GM12874 (cell line): ENCODE measurements around the gene BANF1.

Experiments
- TF ChIP-seq, protein P1 (sequence below): IDR thresholded peaks from 2 replicates; pipeline ENCODE4 v1.5.1; 2011; ENCODE audit warnings: low read depth, mild to moderate bottlenecking, control low read depth, low read length, moderate library complexity; ENCODE audit not compliant: insufficient read depth

The BANF1 gene

DNA sequence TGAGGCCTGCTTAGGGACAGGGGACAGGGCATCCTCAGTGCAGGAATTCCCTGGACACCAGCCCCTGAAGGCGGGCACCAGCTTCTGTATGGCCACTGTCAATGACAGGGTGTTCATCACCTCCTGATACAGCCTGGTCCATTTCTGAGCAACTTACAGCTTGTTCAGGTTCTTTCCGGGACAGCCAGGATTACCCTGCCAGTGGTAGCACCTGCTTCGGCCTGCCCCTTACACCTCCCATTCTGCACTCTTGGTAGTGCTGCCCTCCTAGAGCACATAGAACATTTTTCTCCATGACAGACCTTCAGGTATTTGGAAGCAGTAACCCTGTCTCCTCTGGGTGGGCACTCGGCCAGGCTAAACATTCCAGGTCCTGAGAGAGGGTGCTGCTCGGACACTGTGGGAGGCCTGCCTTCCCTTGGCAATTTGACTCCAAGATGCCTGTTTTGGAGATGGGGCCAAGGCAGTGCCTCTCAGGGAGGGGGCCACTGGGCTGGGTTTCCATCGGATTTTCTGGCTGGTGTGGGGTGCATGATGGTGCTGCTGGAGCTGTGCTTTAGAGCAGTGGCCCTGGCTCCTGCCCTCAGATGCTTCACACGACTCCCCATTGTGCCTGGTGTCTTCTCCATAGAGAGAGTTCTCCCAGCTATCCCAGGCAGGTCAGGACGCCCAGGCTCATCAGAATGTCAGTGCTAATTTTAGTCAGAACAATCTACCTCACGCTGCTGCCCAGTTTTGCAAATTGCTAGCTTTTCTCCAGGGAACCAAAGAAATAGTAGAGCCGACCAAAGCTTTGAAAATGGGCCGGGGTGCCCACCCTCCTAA lies 45.5 kb downstream of the BANF1 start:
- TF ChIP-seq, protein P1, sequence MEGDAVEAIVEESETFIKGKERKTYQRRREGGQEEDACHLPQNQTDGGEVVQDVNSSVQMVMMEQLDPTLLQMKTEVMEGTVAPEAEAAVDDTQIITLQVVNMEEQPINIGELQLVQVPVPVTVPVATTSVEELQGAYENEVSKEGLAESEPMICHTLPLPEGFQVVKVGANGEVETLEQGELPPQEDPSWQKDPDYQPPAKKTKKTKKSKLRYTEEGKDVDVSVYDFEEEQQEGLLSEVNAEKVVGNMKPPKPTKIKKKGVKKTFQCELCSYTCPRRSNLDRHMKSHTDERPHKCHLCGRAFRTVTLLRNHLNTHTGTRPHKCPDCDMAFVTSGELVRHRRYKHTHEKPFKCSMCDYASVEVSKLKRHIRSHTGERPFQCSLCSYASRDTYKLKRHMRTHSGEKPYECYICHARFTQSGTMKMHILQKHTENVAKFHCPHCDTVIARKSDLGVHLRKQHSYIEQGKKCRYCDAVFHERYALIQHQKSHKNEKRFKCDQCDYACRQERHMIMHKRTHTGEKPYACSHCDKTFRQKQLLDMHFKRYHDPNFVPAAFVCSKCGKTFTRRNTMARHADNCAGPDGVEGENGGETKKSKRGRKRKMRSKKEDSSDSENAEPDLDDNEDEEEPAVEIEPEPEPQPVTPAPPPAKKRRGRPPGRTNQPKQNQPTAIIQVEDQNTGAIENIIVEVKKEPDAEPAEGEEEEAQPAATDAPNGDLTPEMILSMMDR = no peak

DNA sequence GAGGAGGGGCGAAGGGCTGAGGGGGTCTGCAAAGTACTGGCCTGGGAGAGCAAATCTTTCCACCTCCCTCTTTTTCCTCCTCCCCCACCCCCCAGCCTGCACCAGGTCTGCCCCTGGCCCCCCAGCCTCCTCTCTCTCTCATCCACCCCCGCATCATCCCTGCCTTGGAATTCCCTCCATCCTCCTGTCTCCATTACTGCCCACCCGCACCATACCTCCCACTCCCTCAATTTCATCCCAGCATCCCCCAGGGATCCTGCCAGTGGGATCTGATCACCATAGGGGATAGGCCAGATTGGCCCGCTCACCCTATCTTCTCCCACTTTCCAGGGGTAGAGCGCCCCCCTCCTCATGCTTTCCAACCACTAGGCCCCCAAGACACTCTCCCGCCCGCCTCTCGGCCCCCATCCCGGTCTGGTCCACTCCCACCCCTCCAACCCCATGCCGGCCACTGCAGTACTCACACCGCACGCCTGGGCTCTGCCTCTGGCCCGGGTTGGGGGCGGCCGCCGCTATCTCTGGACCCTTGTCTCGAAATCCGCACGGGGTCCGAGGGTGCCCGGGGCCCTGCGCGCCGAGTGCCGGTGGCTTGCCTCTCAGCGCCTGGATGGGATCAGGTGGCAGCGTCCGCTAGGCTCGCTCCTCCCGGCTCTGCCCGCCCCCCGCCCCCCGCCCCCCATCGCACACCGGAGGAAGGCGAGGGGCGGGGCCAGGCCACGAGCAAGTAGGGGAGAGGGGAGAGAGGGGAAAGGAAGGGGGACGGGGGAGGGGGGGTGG lies 46.4 kb downstream of the BANF1 start, which contains the start of gene GAL3ST3:
GAL3ST3 (minus strand) TSS at position 615 of the 777 bp plus-strand sequence. CDS start 3,746 bp downstream, outside the sequence.
- TF ChIP-seq, protein P1 = no peak

DNA sequence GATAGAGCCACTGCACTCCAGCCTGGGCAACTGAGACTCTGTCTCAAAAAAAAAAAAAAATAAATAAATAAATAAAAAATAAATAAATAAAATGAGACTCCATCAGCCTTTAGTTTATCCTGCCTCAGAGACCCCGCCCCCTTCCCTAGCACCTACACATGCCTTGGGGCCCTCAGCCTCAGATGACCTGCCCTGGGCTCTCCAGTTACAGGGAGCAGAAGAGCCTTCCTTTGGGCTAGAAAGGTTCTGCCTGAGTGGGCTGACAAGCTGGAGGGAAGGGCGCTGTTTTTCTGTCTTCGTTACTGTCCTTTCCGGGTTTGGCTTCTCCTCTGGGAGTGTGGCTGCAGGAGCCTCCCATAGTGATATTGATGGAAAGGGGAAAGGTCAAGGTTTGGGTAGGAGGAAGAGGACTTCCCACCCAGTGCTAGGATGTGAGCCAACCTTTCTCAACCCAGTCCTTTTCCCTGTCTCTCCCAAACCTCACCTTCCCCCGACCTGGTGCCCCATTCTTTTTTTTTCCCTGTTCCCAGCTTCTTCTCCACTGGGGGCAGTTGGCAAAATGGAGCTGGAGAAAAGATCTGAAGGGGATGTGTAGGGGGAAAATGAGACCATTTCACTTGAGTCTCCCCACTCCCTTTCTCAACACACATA lies 48.4 kb downstream of the BANF1 start:
- TF ChIP-seq, protein P1 = no peak

DNA sequence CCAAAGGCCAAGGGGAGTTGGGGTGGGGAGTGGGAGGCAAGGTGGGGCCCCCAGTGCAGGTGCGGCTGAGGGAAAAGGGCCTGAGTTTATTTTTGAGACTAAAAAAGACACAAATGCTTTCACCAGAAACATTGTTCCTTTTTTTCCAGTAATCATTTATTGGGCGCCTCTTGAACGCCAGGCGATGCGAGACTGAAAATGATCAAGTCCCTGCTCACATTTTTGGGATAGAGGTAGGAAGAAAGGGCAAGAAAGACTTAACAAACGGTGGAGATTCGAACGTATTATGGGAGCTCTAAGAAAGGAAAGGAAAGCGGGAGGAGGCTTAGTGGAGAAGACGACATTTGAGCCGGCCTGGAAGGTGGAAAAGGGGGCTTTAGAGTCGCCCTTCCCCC lies 49.1 kb downstream of the BANF1 start:
- TF ChIP-seq, protein P1 = no peak

DNA sequence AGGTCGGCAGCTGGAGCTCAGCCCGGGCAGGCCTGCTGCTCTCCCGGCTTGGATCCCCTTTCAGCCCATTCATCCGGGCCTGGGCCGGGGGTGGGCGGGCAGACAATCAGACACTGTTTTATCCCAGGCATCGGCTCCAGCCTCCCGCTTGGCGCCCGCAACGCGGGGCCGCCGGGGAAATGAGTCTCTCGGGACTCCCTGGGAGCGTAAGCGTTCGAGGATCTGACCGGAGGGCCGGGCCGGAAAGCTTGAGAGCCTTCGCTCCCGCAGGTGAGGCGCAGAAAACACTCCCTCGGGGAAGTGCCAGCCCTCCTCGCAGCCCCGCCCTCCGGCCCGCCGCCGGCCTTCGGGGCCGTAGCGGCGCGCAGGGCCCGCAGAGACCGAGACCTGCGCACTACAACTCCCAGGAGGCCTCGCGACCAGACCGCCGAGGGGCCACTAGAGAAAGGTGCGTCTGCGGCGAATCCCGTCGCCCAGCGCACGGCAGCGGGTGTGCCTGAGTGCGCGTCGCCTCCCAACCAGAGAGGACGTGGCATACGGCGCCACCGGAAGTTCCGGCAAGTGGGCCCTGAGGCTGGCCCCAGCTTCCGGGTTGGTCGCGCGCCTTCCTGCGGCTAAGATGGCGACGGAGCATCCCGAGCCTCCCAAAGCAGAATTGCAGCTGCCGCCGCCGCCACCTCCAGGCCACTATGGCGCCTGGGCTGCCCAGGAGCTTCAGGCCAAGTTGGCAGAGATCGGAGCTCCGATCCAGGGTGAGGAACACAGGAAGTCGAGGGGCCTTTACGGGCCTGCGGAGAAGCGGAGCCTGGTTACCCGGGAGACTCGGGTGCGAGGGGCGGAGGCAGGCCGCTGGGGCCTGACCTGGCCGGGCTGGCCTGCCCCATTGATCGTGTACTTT lies 49.7 kb downstream of the BANF1 start, which contains the start of gene SF3B2:
SF3B2 (plus strand) TSS at position 599 of the 898 bp plus-strand sequence; CDS start at position 620, 21 bp downstream.
- TF ChIP-seq, protein P1 = no peak

DNA sequence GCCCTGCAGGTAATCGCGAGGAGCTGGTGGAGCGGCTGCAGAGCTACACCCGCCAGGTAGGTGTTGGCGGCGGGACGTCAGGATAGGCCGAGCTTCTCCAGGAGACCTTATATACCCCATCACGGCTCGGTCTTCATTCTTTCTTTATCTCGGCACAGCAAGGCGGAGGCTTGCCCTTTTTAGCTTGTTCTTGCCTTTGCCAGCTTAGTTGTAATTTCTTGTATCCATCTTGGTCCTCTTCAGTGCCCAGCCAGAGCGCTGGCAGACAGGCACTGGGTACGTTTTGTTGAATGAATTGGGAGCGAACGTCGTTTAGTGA lies 50.3 kb downstream of the BANF1 start:
- TF ChIP-seq, protein P1 = no peak
